Measurements from ENCODE around the gene ZNF362.

Gene ZNF362

DNA sequence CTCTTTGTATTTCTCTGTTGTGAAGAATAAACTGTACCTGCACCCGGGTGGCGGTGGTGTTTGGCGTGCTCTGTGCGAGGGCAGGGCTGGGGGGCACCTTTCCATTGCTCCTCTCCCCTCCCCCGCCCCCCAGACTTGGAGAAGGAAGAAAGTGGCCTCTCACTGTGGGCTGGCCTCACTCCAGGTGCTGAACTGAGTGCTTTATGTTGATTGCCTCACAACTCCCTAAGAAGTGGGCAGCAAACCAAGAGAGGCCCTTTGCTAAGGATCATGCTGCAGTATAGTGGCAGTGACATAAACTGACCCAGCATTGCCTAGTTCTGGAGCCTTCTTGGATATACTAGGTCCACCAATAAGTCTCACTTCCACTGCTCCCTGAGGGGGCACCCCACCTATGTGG, 44.4 kb downstream of the ZNF362 start:
- H3K79me2 ChIP-seq (ENCODE audit: insufficient read depth, low read depth), result no peaks in the 10 kb centered on the region
- H3K9ac ChIP-seq, result no peak overlapping the region
- H3K36me3 ChIP-seq (ENCODE audit: insufficient read depth), result no peaks in the 10 kb centered on the region
- no peaks in the 10 kb centered on the region for H3K27me3 ChIP-seq (ENCODE audit: insufficient read depth, low read depth)
- TF ChIP-seq, protein P1, sequence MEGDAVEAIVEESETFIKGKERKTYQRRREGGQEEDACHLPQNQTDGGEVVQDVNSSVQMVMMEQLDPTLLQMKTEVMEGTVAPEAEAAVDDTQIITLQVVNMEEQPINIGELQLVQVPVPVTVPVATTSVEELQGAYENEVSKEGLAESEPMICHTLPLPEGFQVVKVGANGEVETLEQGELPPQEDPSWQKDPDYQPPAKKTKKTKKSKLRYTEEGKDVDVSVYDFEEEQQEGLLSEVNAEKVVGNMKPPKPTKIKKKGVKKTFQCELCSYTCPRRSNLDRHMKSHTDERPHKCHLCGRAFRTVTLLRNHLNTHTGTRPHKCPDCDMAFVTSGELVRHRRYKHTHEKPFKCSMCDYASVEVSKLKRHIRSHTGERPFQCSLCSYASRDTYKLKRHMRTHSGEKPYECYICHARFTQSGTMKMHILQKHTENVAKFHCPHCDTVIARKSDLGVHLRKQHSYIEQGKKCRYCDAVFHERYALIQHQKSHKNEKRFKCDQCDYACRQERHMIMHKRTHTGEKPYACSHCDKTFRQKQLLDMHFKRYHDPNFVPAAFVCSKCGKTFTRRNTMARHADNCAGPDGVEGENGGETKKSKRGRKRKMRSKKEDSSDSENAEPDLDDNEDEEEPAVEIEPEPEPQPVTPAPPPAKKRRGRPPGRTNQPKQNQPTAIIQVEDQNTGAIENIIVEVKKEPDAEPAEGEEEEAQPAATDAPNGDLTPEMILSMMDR (conservative IDR thresholded peaks at IDR 0.05; ENCODE audit: low read depth, low read length), result no peak
- peaks cover 2% of the 10 kb centered on the region for H3K4me1 ChIP-seq (ENCODE audit: low read depth, poor library complexity, severe bottlenecking)
- no peak overlapping the region for H2AFZ ChIP-seq (ENCODE audit: low read depth)
- no peak overlapping the region for H3K4me2 ChIP-seq
- H3K27ac ChIP-seq, result no peak overlapping the region
- H3K4me3 ChIP-seq (IDR thresholded peaks at IDR 0.05; ENCODE audit: insufficient read depth, low read depth, low read length), result no peak overlapping the region
- no peaks in the 10 kb centered on the region for H4K20me1 ChIP-seq (ENCODE audit: insufficient read depth)

GRCh38 chr1:33301273-33301984, 45.1 kb downstream of the ZNF362 start:
- no peaks in the 10 kb centered on the region for H3K27me3 ChIP-seq (ENCODE audit: insufficient read depth, low read depth)
- no peak overlapping the region for H3K27ac ChIP-seq

DNA sequence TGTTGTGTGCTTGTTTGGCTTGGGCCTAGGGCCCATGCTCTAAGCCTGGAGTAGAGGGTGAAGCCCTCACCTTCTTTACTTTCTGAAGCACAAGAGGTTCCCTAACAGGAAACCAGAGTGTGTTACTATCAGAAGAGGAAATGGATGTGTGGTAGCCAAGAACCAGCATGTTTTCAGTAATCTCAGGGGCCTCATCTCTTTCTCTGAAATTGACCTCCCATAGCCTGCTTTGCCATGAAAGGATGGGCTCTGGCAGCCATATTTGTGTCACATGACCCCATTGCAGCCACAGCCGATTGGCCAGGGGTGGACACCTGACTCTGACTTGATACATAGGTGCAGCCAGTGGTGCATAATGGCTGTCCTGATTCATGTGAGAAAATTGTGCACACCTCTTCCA, 46.0 kb downstream of the ZNF362 start:
- Histone ChIP-seq H2AFZ (ENCODE audit: low read depth) (peak overlapping the region; percentile 12; the same call in 1 of the 2 replicates), H3K4me2 (no peak overlapping the region)

More at GRCh38 chr1:33301273-33301984, 45.1 kb downstream of the ZNF362 start:
- no peaks in the 10 kb centered on the region for H4K20me1 ChIP-seq (ENCODE audit: insufficient read depth)
- H3K4me1 ChIP-seq (ENCODE audit: low read depth, poor library complexity, severe bottlenecking), result no peaks in the 10 kb centered on the region
- H3K9ac ChIP-seq, result no peak overlapping the region
- H3K36me3 ChIP-seq (ENCODE audit: insufficient read depth), result no peaks in the 10 kb centered on the region
- TF ChIP-seq, protein P1 (conservative IDR thresholded peaks at IDR 0.05; ENCODE audit: low read depth, low read length), result no peak
- H3K4me2 ChIP-seq, result no peak overlapping the region
- no peaks in the 10 kb centered on the region for H3K79me2 ChIP-seq (ENCODE audit: insufficient read depth, low read depth)
- no peak overlapping the region for H2AFZ ChIP-seq (ENCODE audit: low read depth)
- no peak overlapping the region for H3K4me3 ChIP-seq (IDR thresholded peaks at IDR 0.05; ENCODE audit: insufficient read depth, low read depth, low read length)

DNA sequence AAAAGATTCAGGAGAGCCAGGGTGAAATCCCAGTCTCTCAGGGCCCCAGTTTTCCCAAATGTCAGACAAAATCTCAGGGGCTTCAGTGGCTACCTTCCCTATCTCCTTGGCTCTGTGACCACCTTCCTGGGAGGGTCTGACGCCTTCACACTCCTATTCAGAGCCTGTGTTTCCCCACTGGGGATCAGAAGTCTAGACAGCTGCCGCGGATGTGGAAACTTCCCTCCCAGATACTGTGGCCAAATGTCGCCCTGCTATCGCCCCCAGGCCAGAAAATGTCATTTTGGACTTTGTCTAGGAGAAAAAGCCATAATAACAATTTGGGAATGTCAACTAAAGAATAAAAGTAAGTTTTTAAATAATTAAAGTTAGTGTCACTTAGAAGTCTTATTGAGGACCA, 48.7 kb downstream of the ZNF362 start:
- Histone ChIP-seq H2AFZ (ENCODE audit: low read depth) (no peak overlapping the region), H3K4me3 (IDR thresholded peaks at IDR 0.05; ENCODE audit: insufficient read depth, low read depth, low read length) (no peak overlapping the region), H3K36me3 (ENCODE audit: insufficient read depth) (no peaks in the 10 kb centered on the region), H4K20me1 (ENCODE audit: insufficient read depth) (no peaks in the 10 kb centered on the region), H3K4me2 (no peak overlapping the region), H3K9ac (no peak overlapping the region), H3K79me2 (ENCODE audit: insufficient read depth, low read depth) (no peaks in the 10 kb centered on the region), H3K4me1 (ENCODE audit: low read depth, poor library complexity, severe bottlenecking) (no peaks in the 10 kb centered on the region), H3K27ac (no peak overlapping the region), H3K27me3 (ENCODE audit: insufficient read depth, low read depth) (no peaks in the 10 kb centered on the region)
- TF ChIP-seq, protein P1 (conservative IDR thresholded peaks at IDR 0.05; ENCODE audit: low read depth, low read length), result no peak

More for the DNA sequence above, 46.0 kb downstream of the ZNF362 start:
- H4K20me1 ChIP-seq (ENCODE audit: insufficient read depth), result no peaks in the 10 kb centered on the region
- H3K27ac ChIP-seq, result no peak overlapping the region
- TF ChIP-seq, protein P1 (conservative IDR thresholded peaks at IDR 0.05; ENCODE audit: low read depth, low read length), result no peak
- no peak overlapping the region for H3K4me3 ChIP-seq (IDR thresholded peaks at IDR 0.05; ENCODE audit: insufficient read depth, low read depth, low read length)
- no peaks in the 10 kb centered on the region for H3K27me3 ChIP-seq (ENCODE audit: insufficient read depth, low read depth)
- H3K36me3 ChIP-seq (ENCODE audit: insufficient read depth), result no peaks in the 10 kb centered on the region
- H3K4me1 ChIP-seq (ENCODE audit: low read depth, poor library complexity, severe bottlenecking), result no peaks in the 10 kb centered on the region
- H3K9ac ChIP-seq, result no peak overlapping the region
- no peaks in the 10 kb centered on the region for H3K79me2 ChIP-seq (ENCODE audit: insufficient read depth, low read depth)

All from KMS-11 (cell line).